Measurements from ENCODE around the gene MAPKBP1.
"Not testable (repeated sequence)": the region's sequence is repeated elsewhere in the genome, so short reads cannot be mapped to it uniquely, and the experiment has no call there.

Gene MAPKBP1

DNA sequence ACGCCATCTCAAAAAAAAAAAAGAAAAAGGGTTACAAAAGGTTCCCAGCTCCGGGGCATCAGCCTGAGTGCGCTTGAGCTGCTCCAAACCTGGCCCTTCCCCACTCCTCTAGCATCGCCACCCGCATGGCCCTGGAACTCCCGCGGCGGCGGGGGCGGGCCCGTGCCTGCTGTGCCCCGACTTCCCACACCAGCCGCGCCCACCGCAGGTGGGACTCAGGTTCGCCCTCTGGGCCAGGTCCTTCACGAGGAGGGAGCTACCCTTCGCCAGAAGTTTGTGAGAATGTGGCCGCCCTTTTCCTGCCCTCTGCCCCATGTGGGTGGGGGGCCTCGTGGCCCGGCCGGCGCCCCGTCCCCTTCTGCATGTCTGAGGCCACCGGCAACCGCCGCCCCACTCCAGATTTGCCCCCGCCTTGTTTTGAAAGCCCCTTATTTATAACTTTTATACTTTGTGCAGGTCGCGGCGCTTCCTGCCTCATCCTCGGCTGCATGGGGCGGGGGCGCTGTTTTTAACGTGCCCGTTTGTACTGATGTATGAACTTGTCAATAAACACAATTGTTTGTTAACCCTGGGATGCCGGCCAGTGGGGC lies 53.1 kb downstream of the MAPKBP1 start:
- DNase-seq, result no peak

GRCh38 chr15:41827880-41828806 lies 53.9 kb downstream of the MAPKBP1 start, which contains the start of gene JMJD7:
JMJD7 (plus strand) TSS chr15:41828092; CDS start chr15:41828125, 33 bp downstream.
- peak; percentile 83 for DNase-seq

DNA sequence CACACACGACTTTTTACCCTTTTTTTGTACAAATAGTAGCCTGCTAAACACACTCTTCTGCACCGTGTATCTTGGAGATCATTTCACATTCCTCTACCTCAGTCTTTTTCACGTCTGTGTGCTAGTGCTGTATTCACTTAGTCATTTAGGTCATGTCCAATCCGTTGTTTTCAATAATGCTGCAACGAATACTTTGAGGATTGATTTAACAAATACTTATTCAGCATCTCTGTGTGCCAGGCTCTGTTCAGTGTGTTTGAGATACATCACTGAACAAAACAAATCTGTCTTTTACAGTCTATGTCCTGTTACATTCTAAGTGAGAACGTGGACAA lies 54.5 kb downstream of the MAPKBP1 start:
- DNase-seq, result peak; percentile 5

DNA sequence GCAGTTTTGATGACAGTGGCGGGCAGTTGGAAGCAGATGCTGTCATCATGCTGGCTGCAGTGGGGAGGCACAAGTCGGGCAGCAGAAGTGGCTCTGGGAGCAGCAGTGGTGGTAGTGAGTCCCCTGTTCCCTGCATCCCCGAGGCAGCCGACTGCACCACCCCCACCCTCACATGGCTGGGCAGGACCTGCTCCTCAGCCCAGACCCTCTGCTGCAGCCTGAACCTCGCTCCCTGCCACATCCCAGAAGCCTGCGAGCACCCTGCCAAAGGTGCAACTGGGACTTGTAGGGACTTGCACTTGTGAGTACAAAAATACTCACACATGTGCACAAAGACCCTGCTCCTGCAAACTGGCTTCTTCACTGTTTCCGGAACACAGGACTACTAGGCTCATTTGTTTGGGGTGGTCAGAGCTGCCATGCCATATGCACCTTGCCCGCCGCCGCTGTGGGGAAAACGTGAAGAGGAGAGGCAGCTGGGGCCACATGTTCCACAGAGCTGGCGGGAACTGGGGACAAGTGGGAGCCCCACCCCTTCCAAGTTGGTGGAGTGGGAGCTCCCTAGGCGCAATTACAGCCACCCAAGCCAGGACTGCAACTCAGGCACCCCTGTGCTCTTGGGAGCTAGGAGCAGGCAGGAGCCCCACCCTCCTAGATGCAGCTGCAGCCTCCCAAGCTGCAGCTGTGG lies 55.8 kb downstream of the MAPKBP1 start:
- DNase-seq, result no peak

DNA sequence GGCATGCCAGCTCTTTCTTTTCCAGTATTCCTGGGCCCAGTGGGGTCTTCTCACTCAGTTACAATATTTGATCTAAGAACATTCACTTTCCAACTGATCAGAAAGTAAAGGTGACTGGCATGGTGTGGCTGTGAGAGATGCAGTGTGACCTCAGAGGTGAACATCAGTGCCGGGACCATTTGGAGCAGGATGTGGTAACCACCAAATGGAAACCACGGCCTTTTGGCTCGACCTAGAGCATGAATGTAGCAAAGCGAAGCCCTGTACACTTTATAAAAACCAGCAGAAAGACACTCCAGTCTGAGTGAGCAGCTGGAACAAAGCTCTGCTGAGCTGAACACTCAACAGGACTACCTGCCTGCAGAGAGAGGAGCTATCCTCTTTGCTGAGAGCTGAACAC lies 57.0 kb downstream of the MAPKBP1 start:
- DNase-seq, result not testable (repeated sequence)

- DNase-seq, result no peak
Observed at GRCh38 chr15:41832208-41832607, 57.9 kb downstream of the MAPKBP1 start.

- DNase-seq, result no peak
Observed at GRCh38 chr15:41832875-41833274, 58.6 kb downstream of the MAPKBP1 start.

GRCh38 chr15:41834096-41834495 lies 59.8 kb downstream of the MAPKBP1 start:
- no peak for DNase-seq

DNA sequence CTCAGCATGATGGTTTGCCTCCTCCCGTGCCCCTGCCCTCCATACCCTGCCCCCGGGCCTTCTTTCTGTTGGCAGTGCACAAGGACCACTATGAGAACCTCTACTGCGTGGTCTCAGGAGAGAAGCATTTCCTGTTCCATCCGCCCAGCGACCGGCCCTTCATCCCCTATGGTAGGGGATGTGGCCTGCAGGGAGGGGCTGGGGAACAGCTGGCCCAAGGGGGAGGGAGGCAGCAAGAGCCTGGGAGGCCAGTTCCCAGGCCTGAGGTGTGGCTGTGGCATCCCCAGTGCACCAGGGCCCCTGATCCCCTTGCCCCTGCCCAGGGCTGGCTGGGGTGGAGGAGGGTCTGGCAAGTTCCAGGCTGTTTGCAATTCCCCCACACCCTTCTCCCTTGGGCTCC lies 61.8 kb downstream of the MAPKBP1 start:
- peak; percentile 7 for DNase-seq

DNA sequence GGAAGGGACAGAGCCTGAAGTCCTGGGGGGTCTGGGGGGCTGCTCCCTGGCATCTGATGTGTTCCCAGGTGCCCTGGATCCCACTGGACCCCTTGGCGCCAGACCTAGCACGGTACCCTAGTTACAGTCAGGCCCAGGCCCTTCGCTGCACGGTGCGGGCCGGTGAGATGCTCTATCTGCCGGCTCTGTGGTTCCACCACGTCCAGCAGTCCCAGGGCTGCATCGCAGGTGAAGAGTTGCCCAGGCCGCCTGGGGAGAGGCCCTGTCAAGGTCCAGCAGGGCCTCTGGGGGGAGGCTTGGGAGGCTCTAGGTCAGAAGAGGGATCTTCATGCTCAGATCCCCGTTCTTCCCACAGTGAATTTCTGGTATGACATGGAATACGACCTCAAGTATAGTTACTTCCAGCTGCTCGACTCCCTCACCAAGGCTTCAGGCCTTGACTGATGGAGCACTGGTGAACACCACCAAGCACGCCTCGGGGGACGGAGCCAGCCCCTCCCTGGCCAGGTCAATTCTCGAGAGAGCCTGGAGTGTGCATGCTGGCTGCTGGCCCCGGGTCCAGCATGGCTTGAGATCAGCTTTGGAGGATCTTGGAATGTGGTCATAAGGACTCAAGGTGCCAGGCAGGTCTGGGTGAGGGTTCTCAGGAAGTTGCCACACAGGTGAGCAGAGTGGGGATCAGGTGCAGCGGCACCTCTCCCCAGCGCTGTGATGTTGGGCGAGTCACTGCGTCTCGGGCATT lies 62.6 kb downstream of the MAPKBP1 start:
- DNase-seq, result no peak

DNA sequence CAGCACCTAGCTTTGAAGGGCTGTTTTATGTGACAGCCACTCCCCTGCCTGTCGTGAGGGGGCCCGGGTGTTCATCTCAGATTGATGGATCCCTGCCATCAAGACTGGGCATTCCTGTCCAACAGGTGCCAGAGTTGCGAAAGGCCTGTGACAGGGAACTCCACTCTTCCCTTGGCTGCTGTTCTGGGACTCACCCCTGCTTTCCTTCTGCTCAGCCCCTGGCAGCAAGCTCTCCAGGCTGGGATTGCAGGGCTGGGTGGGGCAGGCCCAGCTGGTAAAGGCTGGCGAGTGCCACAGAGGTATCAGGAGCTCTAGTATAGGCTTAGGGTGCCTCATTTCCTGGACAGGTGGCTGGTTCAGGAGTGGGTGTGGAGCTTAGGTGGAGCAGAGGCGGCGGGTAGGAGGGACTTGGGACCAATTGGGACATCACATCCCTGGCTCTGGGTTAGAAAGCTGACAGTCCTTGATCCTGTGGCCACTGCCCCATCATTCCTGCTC lies 64.2 kb downstream of the MAPKBP1 start, which contains the start of gene PLA2G4B:
Gene PLA2G4B, plus strand, starts transcription at position 448 of the 498 bp plus-strand sequence. CDS start 67 bp downstream, outside the sequence.
- no peak for DNase-seq

- no peak for DNase-seq
Observed at GRCh38 chr15:41839781-41840491, 65.7 kb downstream of the MAPKBP1 start.

DNA sequence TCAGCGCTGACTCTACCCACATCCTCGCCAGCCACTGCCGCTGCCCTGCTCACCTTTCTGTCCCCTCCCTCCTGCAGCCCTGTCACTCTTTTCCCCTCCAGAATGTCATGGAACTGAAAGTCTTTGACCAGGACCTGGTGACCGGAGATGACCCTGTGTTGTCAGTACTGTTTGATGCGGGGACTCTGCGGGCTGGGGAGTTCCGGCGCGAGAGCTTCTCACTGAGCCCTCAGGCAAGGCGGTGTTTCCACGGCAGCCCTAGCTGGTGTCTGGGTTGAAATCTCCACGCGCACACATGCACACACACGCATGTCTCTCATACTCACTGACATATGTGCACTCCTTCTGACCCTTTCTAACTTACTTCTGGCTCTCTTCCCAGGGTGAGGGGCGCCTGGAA lies 66.4 kb downstream of the MAPKBP1 start:
- DNase-seq, result no peak

DNA sequence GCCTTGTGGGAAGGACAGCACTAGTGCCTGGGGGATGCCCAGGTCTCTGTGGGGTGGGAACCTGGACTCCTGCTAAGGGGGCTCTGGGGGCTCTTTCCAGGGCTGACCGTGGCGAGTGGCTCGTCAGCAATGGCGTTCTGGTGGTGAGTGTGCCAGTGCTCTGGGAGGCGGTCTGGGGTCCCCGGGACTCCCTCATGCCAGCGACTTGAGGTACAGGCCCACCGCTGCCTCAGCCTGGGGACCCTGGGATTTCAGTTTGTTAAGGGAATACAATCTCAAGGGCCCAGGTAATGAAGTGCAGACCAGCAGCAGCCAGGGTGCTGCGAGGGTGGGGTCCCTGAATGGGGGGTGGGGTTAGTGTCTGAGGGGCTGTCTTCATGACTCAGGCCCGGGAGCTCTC lies 66.8 kb downstream of the MAPKBP1 start:
- DNase-seq, result no peak

GRCh38 chr15:41842229-41842628 lies 67.9 kb downstream of the MAPKBP1 start:
- no peak for DNase-seq

DNA sequence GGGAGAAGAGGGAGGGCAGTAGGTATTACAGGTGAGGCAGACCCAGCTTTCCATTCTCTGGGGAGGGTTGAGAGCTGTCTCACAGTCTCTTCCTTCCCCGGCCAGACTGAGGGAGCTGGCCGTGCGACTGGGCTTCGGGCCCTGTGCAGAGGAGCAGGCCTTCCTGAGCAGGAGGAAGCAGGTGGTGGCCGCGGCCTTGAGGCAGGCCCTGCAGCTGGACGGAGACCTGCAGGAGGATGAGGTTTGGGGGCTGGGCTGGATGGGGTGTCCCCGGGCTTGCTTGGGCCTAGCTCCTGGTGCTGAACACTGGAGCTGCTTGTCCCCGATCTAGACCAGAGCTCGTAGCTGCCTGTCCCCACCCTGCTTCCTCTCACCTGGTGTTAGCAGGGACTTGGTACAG lies 69.3 kb downstream of the MAPKBP1 start:
- no peak for DNase-seq

GRCh38 chr15:41844814-41845213 lies 70.5 kb downstream of the MAPKBP1 start:
- DNase-seq, result no peak

DNA sequence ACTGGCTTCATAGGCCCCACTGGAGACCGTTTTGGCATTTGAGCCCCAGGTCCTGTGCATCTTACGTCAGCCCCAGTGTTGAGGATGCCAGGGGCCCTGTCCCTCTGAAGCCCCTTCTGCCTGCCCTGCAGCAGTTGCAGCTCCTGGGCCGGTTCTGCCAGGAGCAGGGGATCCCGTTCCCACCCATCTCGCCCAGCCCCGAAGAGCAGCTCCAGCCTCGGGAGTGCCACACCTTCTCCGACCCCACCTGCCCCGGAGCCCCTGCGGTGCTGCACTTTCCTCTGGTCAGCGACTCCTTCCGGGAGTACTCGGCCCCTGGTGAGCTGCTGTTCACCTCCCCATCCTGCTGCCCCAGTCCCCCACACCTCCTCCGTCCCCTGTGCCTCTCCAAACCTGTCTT lies 72.9 kb downstream of the MAPKBP1 start:
- no peak for DNase-seq

DNA sequence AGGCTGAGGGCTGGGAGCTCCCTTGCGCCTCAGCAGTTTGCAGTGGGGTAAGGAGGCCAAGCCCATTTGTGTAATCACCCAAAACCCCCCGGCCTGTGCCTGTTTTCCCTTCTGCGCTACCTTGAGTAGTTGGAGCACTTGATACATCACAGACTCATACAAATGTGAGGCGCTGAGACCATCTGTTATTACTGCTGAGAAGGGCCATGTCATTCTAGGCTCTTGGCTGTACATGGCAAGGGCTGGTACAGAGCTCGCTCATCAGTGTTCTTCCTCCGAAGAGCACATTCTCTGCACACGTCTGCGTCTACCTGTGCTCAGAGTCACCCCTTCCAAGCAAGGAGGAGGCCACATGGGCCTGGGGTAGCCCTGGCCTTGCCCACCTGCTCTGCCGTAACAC lies 73.7 kb downstream of the MAPKBP1 start:
- no peak for DNase-seq

GRCh38 chr15:41848631-41849030 lies 74.3 kb downstream of the MAPKBP1 start:
- DNase-seq, result no peak

- no peak for DNase-seq
Observed at GRCh38 chr15:41849204-41849603, 74.9 kb downstream of the MAPKBP1 start.

- DNase-seq, result no peak
Observed at GRCh38 chr15:41849861-41850260, 75.6 kb downstream of the MAPKBP1 start.

Data from fibroblast of upper back skin (primary cell).